Measurements from ENCODE around the gene SH3BP5. TPM values are rescaled to one million over a fixed set of nuclear protein-coding genes. Genes with fewer than 3 reads are reported as not detected.

SH3BP5 gene
- polyA plus RNA-seq, 1 experiment = 30.9 TPM

DNA sequence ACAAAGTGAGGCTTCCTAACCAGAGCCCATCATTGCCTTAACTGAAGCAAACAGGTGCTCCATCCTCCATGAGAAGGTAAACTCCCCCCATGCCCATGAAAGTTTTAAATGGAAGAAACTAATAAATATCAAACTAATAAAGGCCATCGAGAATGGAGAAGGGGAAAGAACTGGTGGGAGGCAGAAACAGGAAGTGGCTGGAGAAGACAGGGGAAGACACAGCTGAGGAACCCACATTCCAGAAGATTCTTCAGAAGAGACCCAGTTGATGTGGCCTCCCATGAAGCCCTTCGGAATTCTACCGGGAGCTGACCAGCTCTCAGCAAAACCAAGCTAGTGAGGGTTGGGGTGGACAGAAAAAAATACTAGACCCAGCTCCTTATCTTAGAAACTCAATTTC is 41.6 kb downstream of the SH3BP5 start:
- no peak for DNase-seq (ENCODE audit: low read depth)
- ChIA-PET CTCF (interaction anchor here (1.2 to 1.5 kb wide), 2 partner anchors 14 to 22 kb away, joined by 3 to 5 read pairs; no protein-coding TSS in a partner anchor), POLR2A (no interaction called here)
- Histone ChIP-seq H3K4me3 (ENCODE audit: low read depth, low read length) (no peak overlapping the region), H3K36me3 (ENCODE audit: control insufficient read depth, insufficient read depth, low read length) (no peaks in the 10 kb centered on the region), H3K27me3 (ENCODE audit: control insufficient read depth, insufficient read depth, low read length) (no peaks in the 10 kb centered on the region)
- TF ChIP-seq, protein P1, sequence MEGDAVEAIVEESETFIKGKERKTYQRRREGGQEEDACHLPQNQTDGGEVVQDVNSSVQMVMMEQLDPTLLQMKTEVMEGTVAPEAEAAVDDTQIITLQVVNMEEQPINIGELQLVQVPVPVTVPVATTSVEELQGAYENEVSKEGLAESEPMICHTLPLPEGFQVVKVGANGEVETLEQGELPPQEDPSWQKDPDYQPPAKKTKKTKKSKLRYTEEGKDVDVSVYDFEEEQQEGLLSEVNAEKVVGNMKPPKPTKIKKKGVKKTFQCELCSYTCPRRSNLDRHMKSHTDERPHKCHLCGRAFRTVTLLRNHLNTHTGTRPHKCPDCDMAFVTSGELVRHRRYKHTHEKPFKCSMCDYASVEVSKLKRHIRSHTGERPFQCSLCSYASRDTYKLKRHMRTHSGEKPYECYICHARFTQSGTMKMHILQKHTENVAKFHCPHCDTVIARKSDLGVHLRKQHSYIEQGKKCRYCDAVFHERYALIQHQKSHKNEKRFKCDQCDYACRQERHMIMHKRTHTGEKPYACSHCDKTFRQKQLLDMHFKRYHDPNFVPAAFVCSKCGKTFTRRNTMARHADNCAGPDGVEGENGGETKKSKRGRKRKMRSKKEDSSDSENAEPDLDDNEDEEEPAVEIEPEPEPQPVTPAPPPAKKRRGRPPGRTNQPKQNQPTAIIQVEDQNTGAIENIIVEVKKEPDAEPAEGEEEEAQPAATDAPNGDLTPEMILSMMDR (IDR thresholded peaks at IDR 0.05; ENCODE audit: insufficient read depth, low read depth, low read length) = no peak

DNA sequence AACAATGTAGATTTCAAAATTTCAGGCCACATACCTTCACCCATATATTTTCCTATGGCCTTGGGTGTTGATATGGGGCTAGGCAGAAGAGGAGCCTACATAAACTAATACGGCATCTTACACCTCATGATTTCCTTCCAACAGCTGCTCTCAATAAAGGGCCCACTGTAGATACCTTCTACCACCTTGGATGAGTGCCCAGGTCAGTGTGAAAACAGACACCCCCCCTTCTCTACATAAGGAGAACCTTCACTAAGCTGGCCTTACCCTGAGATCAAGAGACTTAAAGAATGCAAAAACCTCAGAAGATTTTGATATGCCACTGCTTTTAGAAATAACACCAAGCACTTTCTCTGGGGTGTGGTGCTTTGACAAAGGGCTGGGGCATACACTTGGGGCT is 42.7 kb downstream of the SH3BP5 start:
- TF ChIP-seq, protein P1 (IDR thresholded peaks at IDR 0.05; ENCODE audit: insufficient read depth, low read depth, low read length) = no peak
- ChIA-PET CTCF (interaction anchor here (2.9 kb wide), 1 partner anchor 22 kb away, joined by 10 read pairs; no protein-coding TSS in a partner anchor), POLR2A (no interaction called here)
- no peaks in the 10 kb centered on the region for H3K36me3 ChIP-seq (ENCODE audit: control insufficient read depth, insufficient read depth, low read length)
- no peak for DNase-seq (ENCODE audit: low read depth)
- H3K4me3 ChIP-seq (ENCODE audit: low read depth, low read length) = no peak overlapping the region
- no peaks in the 10 kb centered on the region for H3K27me3 ChIP-seq (ENCODE audit: control insufficient read depth, insufficient read depth, low read length)

- TF ChIP-seq, protein P1 (IDR thresholded peaks at IDR 0.05; ENCODE audit: insufficient read depth, low read depth, low read length) = no peak
- CTCF ChIA-PET = interaction anchor here (0.6 to 2.9 kb wide), 6 partner anchors 9 to 91 kb away, joined by 3 to 10 read pairs (median 4); partner anchors contain the start of gene SH3BP5
- H3K4me3 ChIP-seq (ENCODE audit: low read depth, low read length) = no peak overlapping the region
- POLR2A ChIA-PET = no interaction called here
- no peaks in the 10 kb centered on the region for H3K36me3 ChIP-seq (ENCODE audit: control insufficient read depth, insufficient read depth, low read length)
- no peak for DNase-seq (ENCODE audit: low read depth)
- H3K27me3 ChIP-seq (ENCODE audit: control insufficient read depth, insufficient read depth, low read length) = no peaks in the 10 kb centered on the region
These were observed 43.9 kb downstream of the SH3BP5 start for GRCh38 chr3:15288331-15289035.

DNA sequence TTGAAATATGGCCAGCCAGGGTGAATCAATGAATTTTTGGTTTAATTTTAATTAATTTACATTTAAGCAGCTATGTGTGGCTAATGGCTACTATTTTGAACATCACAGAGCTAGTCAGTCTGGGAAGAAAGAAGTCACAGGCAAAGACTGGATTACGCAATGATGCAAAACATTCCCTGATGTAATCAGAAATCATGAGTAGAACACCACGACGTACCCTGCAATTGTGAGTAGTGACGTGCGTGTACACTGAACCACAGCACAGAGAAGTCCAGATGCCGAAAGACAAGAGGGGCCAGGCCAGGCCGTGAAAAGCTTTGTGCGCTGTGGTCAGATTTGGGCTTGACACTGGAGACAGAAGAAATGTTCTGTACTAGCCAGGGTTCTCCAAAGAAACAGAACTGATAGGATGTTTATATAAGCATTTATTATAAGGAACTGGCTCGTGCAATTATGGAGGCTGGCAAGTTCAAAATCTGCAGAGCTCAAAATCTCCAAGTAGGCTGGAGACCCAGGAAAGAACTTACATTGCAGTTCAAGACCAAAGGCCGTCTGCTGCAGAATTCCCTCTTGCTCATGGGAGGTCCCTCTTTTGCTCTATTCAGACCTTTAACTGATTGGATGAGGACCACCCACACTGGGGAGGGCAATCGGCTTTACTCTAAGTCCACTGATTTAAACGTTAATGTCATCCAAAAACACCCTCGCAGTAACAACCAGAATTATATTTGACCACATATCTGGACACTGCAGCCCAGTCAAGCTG is 44.6 kb downstream of the SH3BP5 start:
- TF ChIP-seq, protein P1 (IDR thresholded peaks at IDR 0.05; ENCODE audit: insufficient read depth, low read depth, low read length) = no peak
- peak; percentile 68 for DNase-seq (ENCODE audit: low read depth)
- Histone ChIP-seq H3K36me3 (ENCODE audit: control insufficient read depth, insufficient read depth, low read length) (no peaks in the 10 kb centered on the region), H3K27me3 (ENCODE audit: control insufficient read depth, insufficient read depth, low read length) (no peaks in the 10 kb centered on the region), H3K4me3 (ENCODE audit: low read depth, low read length) (no peak overlapping the region)
- ChIA-PET POLR2A (no interaction called here), CTCF (interaction anchor here (1.1 to 2.9 kb wide), 5 partner anchors 8 to 92 kb away, joined by 3 to 10 read pairs (median 5); partner anchors contain the start of gene SH3BP5)

DNA sequence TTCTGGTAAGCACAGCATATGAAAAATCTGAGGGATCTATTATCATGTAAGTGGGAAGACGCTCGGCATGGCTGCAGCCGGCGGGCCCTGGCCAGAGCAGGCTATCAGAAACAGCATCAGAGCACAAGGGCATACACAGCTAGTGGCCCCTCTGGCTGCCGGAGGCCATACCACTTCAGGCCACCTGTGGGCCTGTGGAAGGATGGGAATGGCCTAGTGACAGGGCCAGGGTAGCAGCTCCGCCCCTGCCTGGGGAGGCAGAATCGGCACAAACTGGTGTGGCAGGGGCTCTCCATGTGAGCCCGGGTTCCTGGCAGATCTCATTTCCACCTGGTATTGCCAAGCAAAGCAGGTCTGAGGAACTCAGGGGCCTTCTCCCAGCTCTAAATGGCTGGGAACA is 46.4 kb downstream of the SH3BP5 start:
- TF ChIP-seq, protein P1 (IDR thresholded peaks at IDR 0.05; ENCODE audit: insufficient read depth, low read depth, low read length) = no peak
- DNase-seq (ENCODE audit: low read depth) = no peak
- POLR2A ChIA-PET = no interaction called here
- Histone ChIP-seq H3K36me3 (ENCODE audit: control insufficient read depth, insufficient read depth, low read length) (no peaks in the 10 kb centered on the region), H3K4me3 (ENCODE audit: low read depth, low read length) (no peak overlapping the region), H3K27me3 (ENCODE audit: control insufficient read depth, insufficient read depth, low read length) (no peaks in the 10 kb centered on the region)
- CTCF ChIA-PET = interaction anchor here (0.9 to 2.4 kb wide), 2 partner anchors 9 to 119 kb away, joined by 3 to 5 read pairs; no protein-coding TSS in a partner anchor
